Measurements from ENCODE around the gene ZNF396.

Gene ZNF396

DNA sequence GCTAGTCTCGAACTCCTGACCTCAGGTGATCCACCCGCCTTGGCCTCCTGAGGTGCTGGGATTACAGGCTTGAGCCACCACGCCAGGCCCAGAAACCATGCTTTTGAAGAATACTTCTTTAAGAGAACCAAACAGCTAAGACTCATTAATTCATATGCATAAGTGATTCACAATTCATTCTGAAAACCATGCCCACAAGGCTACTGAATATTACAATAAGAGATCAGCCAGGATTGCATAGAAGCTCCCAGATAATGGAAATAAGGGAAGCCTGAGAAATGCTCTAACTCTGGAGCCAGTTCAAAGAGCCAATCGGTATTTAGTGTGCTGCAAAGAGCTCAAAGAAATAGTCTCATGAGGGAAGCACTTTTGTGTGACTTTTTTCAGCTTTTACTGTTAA is 2.4 kb downstream of the ZNF396 start:
- no peak for DNase-seq (ENCODE audit: low read depth)
- H3K4me3 ChIP-seq (ENCODE audit: low read depth, low read length), result no peak overlapping the region
- TF ChIP-seq POLR2A (IDR thresholded peaks at IDR 0.05; ENCODE audit: extremely low read depth, insufficient read length) (no peak), MYC (IDR thresholded peaks at IDR 0.05; ENCODE audit: low read depth, low read length) (no peak)
- TF ChIP-seq, protein P1, sequence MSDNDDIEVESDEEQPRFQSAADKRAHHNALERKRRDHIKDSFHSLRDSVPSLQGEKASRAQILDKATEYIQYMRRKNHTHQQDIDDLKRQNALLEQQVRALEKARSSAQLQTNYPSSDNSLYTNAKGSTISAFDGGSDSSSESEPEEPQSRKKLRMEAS (IDR thresholded peaks at IDR 0.05; ENCODE audit: low read depth, low read length), result no peak
- TF ChIP-seq, protein P2, sequence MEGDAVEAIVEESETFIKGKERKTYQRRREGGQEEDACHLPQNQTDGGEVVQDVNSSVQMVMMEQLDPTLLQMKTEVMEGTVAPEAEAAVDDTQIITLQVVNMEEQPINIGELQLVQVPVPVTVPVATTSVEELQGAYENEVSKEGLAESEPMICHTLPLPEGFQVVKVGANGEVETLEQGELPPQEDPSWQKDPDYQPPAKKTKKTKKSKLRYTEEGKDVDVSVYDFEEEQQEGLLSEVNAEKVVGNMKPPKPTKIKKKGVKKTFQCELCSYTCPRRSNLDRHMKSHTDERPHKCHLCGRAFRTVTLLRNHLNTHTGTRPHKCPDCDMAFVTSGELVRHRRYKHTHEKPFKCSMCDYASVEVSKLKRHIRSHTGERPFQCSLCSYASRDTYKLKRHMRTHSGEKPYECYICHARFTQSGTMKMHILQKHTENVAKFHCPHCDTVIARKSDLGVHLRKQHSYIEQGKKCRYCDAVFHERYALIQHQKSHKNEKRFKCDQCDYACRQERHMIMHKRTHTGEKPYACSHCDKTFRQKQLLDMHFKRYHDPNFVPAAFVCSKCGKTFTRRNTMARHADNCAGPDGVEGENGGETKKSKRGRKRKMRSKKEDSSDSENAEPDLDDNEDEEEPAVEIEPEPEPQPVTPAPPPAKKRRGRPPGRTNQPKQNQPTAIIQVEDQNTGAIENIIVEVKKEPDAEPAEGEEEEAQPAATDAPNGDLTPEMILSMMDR (IDR thresholded peaks at IDR 0.05; ENCODE audit: low read depth, low read length), result no peak

DNA sequence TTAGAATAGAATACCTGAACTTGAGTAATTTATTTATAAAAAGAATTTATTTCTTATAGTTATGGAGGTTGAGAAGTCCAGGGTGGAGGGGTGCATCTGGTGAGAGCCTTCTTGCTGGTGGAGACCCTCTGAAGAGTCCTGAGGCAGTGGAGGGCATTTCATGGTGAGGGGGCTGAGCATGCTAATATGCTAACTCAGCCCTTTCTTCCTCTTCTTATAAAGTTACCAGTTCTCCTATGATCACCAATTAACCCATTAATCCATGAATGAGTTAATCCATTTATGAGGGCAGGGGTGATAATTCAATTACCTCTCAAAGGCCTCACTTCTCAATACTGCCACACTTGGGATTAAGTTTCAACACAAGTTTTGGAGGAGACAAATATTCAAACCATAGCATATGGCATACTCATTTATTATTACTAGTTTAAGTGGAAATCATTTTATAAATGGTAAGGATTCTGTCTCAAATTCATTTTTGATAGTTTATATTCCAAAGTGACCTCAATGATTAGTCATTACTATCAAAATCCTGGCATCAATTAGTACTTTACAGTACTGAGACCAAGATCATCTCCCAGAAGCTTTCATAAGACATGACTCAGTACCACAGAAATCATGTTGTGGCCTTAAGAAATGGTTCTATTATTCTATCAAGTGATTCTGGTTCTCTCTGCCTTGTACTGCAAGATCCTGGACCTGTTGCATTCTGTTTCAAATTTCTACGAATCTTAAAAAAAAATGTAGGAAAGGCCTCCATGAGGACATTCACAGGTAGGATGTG is 5.5 kb downstream of the ZNF396 start:
- TF ChIP-seq, protein P2 (IDR thresholded peaks at IDR 0.05; ENCODE audit: low read depth, low read length), result no peak
- TF ChIP-seq, protein P1 (IDR thresholded peaks at IDR 0.05; ENCODE audit: low read depth, low read length), result no peak
- no peak for TF ChIP-seq MYC (IDR thresholded peaks at IDR 0.05; ENCODE audit: low read depth, low read length)
- TF ChIP-seq POLR2A (IDR thresholded peaks at IDR 0.05; ENCODE audit: extremely low read depth, insufficient read length), result no peak
- no peak for DNase-seq (ENCODE audit: low read depth)
- H3K4me3 ChIP-seq (ENCODE audit: low read depth, low read length), result no peak overlapping the region

DNA sequence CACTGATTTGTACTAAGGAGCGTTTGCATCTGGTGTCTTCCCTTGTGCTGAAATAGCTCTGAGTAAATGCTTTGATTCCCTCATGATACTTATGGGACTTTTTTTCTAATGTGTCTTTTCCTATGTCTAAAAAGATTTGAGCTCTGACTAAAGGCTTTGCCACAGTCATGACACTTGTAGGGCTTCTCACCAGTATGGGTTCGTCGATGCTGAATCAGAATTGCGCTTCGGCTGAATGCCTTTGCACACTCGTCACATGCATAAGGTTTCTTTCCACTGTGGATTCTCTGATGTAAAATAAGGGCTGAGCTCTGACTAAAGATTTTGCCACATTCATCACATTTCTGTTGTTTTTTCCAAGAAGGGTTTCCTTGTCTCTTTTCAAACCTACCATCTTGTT is 8.0 kb downstream of the ZNF396 start:
- TF ChIP-seq, protein P2 (IDR thresholded peaks at IDR 0.05; ENCODE audit: low read depth, low read length), result no peak
- TF ChIP-seq MYC (IDR thresholded peaks at IDR 0.05; ENCODE audit: low read depth, low read length) (no peak), POLR2A (IDR thresholded peaks at IDR 0.05; ENCODE audit: extremely low read depth, insufficient read length) (no peak)
- TF ChIP-seq, protein P1 (IDR thresholded peaks at IDR 0.05; ENCODE audit: low read depth, low read length), result no peak
- no peak overlapping the region for H3K4me3 ChIP-seq (ENCODE audit: low read depth, low read length)
- no peak for DNase-seq (ENCODE audit: low read depth)

DNA sequence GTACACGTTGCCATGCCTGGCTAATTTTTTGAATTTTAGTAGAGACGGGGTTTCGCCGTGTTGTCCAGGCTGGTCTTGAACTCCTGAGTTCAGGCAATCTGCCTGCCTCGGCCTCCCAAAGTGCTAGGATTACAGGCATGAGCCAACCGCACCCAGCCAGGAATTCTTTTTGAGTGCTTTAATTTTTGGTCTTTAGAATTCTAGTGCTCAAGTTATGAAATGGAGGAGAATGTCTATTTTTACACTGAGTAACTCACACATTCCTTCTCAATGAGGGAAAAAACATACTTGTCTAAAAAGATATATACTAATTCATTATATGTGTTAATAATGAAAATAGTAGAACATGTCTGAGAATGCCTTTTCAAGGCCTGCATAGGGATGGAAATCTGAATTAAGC is 8.5 kb downstream of the ZNF396 start:
- no peak for TF ChIP-seq POLR2A (IDR thresholded peaks at IDR 0.05; ENCODE audit: extremely low read depth, insufficient read length)
- TF ChIP-seq MYC (IDR thresholded peaks at IDR 0.05; ENCODE audit: low read depth, low read length), result no peak
- TF ChIP-seq, protein P1 (IDR thresholded peaks at IDR 0.05; ENCODE audit: low read depth, low read length), result no peak
- TF ChIP-seq, protein P2 (IDR thresholded peaks at IDR 0.05; ENCODE audit: low read depth, low read length), result no peak
- DNase-seq (ENCODE audit: low read depth), result no peak
- no peak overlapping the region for H3K4me3 ChIP-seq (ENCODE audit: low read depth, low read length)

DNA sequence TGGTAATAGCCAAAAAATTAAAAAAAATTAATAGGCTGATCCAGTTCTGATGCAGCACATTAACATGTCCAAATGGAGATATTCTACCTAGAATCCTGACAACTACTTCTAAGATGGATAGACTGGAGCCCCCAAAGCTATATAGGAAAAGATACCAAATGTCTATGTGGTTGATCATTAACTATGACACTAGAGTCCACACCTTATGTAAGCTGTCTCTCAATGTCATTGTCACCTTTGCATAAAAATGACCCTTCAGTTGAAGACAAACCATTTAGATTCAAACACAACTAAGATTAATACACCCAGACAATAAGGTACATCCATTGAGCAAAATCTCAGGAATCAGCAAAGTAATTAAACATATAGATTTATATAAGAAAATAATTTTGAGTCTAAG is 14.6 kb downstream of the ZNF396 start:
- no peak for DNase-seq (ENCODE audit: low read depth)
- no peak overlapping the region for H3K4me3 ChIP-seq (ENCODE audit: low read depth, low read length)
- TF ChIP-seq MYC (IDR thresholded peaks at IDR 0.05; ENCODE audit: low read depth, low read length) (no peak), POLR2A (IDR thresholded peaks at IDR 0.05; ENCODE audit: extremely low read depth, insufficient read length) (no peak)
- TF ChIP-seq, protein P2 (IDR thresholded peaks at IDR 0.05; ENCODE audit: low read depth, low read length), result no peak
- TF ChIP-seq, protein P1 (IDR thresholded peaks at IDR 0.05; ENCODE audit: low read depth, low read length), result no peak

Measured in NB4 (cell line).